ENCODE data around the gene SMR3B. TPM values are rescaled to one million over a fixed set of nuclear protein-coding genes. Genes with fewer than 3 reads are reported as not detected.

The SMR3B gene
- total RNA-seq, 3 donors from 2014 or later (not counting 1 experiment from before 2014, with no cell fraction given): not detected

GRCh38 chr4:70402762-70403161, 19.8 kb downstream of the SMR3B start:
- Histone ChIP-seq H3K9me3 (ENCODE audit: control insufficient read depth, insufficient read depth, low read length) (no peaks in the 10 kb centered on the region), H3K27ac (ENCODE audit: low read length) (no peak overlapping the region), H3K36me3 (ENCODE audit: control insufficient read depth, insufficient read depth, low read length) (no peaks in the 10 kb centered on the region), H3K4me3 (ENCODE audit: low read length) (no peak overlapping the region), H3K27me3 (ENCODE audit: control insufficient read depth, insufficient read depth, low read length) (no peaks in the 10 kb centered on the region), H3K4me1 (ENCODE audit: control insufficient read depth, insufficient read depth, low read length) (no peaks in the 10 kb centered on the region)
- no peak for ATAC-seq
- H3K9me3 Mint-ChIP-seq: peaks cover 6 to 9% of the 10 kb centered on the region in 2 donors
- WGBS (ENCODE audit: insufficient coverage): 100% methylated on average over 1 of the region's 1 CpG
- H3K27ac Mint-ChIP-seq: no peak overlapping the region
- no peak for TF ChIP-seq CTCF (IDR thresholded peaks at IDR 0.05)
- no peak overlapping the region for H3K4me3 Mint-ChIP-seq
- H3K27me3 Mint-ChIP-seq (ENCODE audit: low read depth in 2 of 2): no peaks in the 10 kb centered on the region
- no peaks in the 10 kb centered on the region for H3K4me1 Mint-ChIP-seq
- no peaks in the 10 kb centered on the region for H3K36me3 Mint-ChIP-seq
- no peak for DNase-seq
- intact Hi-C loops (cut with micrococcal nuclease): no loop called here

GRCh38 chr4:70405765-70406164, 22.8 kb downstream of the SMR3B start:
- Mint-ChIP-seq H3K4me3 (no peak overlapping the region), H3K27ac (no peak overlapping the region), H3K27me3 (ENCODE audit: low read depth in 2 of 2) (no peaks in the 10 kb centered on the region), H3K4me1 (no peaks in the 10 kb centered on the region), H3K9me3 (peaks cover 11 to 15% of the 10 kb centered on the region in 2 donors), H3K36me3 (no peaks in the 10 kb centered on the region)
- Histone ChIP-seq H3K4me1 (ENCODE audit: control insufficient read depth, insufficient read depth, low read length) (no peaks in the 10 kb centered on the region), H3K27me3 (ENCODE audit: control insufficient read depth, insufficient read depth, low read length) (no peaks in the 10 kb centered on the region), H3K36me3 (ENCODE audit: control insufficient read depth, insufficient read depth, low read length) (no peaks in the 10 kb centered on the region), H3K9me3 (ENCODE audit: control insufficient read depth, insufficient read depth, low read length) (no peaks in the 10 kb centered on the region), H3K4me3 (ENCODE audit: low read length) (no peak overlapping the region), H3K27ac (ENCODE audit: low read length) (no peak overlapping the region)
- TF ChIP-seq CTCF (IDR thresholded peaks at IDR 0.05): no peak
- DNase-seq: no peak
- WGBS (ENCODE audit: insufficient coverage): 65% methylated on average over 5 of the region's 6 CpGs
- ATAC-seq: no peak
- intact Hi-C loops (cut with micrococcal nuclease): no loop called here

DNA sequence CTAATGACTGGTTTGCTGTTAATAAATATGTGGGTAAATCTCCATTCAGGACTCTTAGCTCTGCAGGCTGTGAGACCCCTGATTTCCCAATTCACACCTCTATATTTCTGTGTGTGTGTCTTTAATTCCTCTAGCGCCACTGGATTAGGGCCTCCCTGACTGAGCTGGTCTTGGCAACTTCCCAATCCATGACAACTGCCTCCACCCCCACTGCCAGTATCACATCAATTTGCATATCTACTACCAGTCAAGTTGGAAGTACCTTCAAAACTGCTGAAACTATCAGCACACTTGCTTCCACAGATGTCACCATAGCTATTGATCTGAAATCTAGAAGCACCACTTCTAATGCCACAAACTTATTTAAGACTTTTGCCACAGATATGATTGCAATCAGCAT, 42.4 kb downstream of the SMR3B start:
- WGBS (ENCODE audit: insufficient coverage): 88% methylated on average over 1 of the region's 1 CpG
- Mint-ChIP-seq H3K4me1 (no peaks in the 10 kb centered on the region), H3K27ac (no peak overlapping the region), H3K9me3 (peaks cover 7 to 10% of the 10 kb centered on the region in 2 donors), H3K4me3 (no peak overlapping the region), H3K27me3 (ENCODE audit: low read depth in 2 of 2) (no peaks in the 10 kb centered on the region), H3K36me3 (no peaks in the 10 kb centered on the region)
- no peaks in the 10 kb centered on the region for H3K4me1 ChIP-seq (ENCODE audit: control insufficient read depth, insufficient read depth, low read length)
- H3K9me3 ChIP-seq (ENCODE audit: control insufficient read depth, insufficient read depth, low read length): no peaks in the 10 kb centered on the region
- no peak overlapping the region for H3K27ac ChIP-seq (ENCODE audit: low read length)
- DNase-seq (no peak), ATAC-seq (no peak)
- no peaks in the 10 kb centered on the region for H3K36me3 ChIP-seq (ENCODE audit: control insufficient read depth, insufficient read depth, low read length)
- TF ChIP-seq CTCF (IDR thresholded peaks at IDR 0.05): no peak
- intact Hi-C loops (cut with micrococcal nuclease): no loop called here
- no peak overlapping the region for H3K4me3 ChIP-seq (ENCODE audit: low read length)
- H3K27me3 ChIP-seq (ENCODE audit: control insufficient read depth, insufficient read depth, low read length): no peaks in the 10 kb centered on the region

GRCh38 chr4:70426789-70427188, 43.9 kb downstream of the SMR3B start:
- H3K27ac ChIP-seq (ENCODE audit: low read length): no peak overlapping the region
- H3K4me3 ChIP-seq (ENCODE audit: low read length): no peak overlapping the region
- H3K4me1 ChIP-seq (ENCODE audit: control insufficient read depth, insufficient read depth, low read length): no peaks in the 10 kb centered on the region
- intact Hi-C loops (cut with micrococcal nuclease): no loop called here
- H3K27me3 ChIP-seq (ENCODE audit: control insufficient read depth, insufficient read depth, low read length): no peaks in the 10 kb centered on the region
- Mint-ChIP-seq H3K27ac (no peak overlapping the region), H3K36me3 (no peaks in the 10 kb centered on the region), H3K27me3 (ENCODE audit: low read depth in 2 of 2) (no peaks in the 10 kb centered on the region), H3K9me3 (peaks cover 7% of the 10 kb centered on the region in 2 donors), H3K4me1 (no peaks in the 10 kb centered on the region), H3K4me3 (no peak overlapping the region)
- DNase-seq (no peak), ATAC-seq (no peak)
- no peaks in the 10 kb centered on the region for H3K9me3 ChIP-seq (ENCODE audit: control insufficient read depth, insufficient read depth, low read length)
- no peaks in the 10 kb centered on the region for H3K36me3 ChIP-seq (ENCODE audit: control insufficient read depth, insufficient read depth, low read length)
- TF ChIP-seq CTCF (IDR thresholded peaks at IDR 0.05): no peak

Measured in natural killer cell (primary cell).